GM21619 (cell line): ENCODE measurements around the gene SBF2.
"Not testable (repeated sequence)": the region's sequence is repeated elsewhere in the genome, so short reads cannot be mapped to it uniquely, and the experiment has no call there.

Source experiments
- ATAC-seq: cut with Tn5 transposase; IDR thresholded peaks from one replicate; pipeline ENCODE4 v1.9.1; 2021; ENCODE audit not compliant: unreplicated experiment

SBF2 gene

DNA sequence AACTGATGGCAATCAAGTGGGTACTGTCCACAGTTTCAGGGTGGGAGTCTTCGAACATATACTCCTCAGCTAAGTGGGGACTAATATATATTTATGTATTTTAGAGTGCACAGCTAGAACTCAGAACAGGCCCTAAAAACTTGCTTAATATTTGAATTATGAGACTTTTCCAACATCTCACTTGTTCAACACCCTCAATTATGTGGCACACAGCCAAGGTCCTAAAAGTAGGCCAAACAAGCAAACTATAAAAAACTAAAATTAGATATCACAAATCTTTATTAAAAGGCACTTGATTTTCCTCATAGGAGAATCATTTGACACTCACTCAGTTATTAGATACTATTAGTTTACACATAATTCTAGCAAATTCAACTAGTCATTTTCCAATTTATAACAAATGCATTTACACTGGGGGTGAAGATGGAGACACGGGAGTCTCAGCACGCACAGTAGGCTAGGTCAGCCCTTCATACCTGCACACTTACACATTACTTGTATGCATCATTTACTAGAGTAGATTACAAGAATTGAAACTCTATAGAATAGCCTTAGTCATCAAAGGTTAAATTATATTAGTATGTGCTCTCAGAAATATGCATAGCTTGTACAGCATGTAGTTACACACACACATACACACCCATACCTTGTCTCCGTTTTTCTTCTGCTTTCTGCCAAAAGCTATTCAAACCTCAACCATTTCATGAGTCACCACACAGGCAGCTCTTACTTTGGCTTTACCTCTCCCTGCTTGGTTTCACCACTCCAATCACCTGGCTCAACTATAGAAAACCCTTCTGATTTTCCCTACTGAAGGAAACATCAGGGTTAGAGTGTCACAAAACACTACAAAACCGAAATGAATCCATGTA lies 171.5 kb downstream of the SBF2 start:
- no peak for ATAC-seq

- ATAC-seq = no peak
Observed at GRCh38 chr11:10118865-10119264, 175.2 kb downstream of the SBF2 start.

GRCh38 chr11:10117709-10118351 lies 176.2 kb downstream of the SBF2 start:
- no peak for ATAC-seq

- no peak for ATAC-seq
Observed at GRCh38 chr11:10116588-10116987, 177.4 kb downstream of the SBF2 start.

DNA sequence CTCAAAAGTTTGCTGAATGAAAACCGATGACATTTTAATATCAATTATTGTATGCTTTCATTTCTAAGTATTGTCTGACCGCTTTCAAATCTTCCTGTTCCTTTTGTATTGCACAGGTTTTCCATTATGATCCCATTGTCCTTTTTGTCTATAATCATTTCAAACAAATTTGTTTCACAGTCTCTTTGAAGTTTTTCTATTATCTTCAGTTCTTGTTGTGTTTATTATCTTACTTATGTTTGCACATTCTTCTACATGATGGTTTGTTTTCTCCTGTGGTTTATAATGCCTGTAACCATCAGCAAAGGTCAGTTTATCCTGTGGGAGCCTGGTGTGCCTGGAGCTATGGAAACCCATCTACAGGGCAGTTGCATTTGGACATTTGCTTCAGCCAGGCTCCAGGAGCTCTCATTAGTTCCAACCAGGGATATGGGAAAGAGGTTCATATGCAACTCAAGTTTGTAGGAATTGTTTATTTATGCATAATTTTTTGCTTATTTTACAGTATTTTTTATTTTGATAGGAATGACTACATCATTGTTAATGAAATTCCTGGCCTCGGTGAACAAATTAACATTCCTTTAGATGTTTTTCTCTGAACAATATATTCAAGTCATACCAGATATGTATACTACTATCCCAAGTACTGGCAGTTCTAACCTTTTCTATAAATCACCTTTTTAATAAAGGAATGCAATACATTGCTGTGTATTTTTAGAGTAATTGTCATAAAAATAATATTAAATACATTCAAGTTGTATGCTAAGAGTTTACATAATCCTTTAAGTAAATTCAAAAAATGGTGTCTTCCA lies 179.2 kb downstream of the SBF2 start:
- ATAC-seq = no peak

GRCh38 chr11:10113852-10114251 lies 180.2 kb downstream of the SBF2 start:
- ATAC-seq = no peak

- ATAC-seq = no peak
Observed at GRCh38 chr11:10109806-10110205, 184.2 kb downstream of the SBF2 start.

DNA sequence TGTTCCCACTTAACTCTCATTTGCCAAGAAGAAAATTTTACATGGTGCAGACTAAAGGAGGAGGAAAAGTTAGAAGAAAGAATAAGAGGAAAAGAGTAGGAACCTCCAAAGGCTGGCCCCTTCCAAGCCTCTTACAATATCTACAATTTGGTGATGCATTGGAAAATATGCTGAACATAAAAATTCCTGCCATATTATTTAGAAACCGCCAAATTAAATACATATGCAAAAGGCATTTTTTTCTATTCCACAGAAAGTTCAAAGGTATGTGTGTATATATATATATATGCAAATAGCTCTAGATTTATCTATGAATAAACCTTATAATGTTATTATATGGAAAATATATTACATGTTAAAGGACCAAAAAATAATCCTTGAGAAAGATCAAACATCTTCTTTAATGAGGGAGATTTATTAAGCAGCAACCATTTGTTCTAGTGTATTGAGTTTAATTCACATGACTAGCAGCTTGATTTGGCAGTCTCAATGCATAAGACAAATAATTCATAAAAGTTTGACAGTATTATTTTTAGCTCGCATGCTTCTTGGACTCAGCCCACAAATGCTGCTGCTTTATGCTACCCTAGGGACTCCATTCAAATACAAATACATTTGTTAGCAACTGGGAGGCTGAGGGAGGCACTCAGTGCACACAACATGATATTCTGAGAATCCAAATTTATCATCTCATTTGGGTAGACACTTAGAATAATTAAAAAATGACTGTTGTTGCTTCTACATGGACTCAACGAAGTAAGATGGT lies 184.9 kb downstream of the SBF2 start:
- ATAC-seq = no peak

GRCh38 chr11:10107497-10107896 lies 186.5 kb downstream of the SBF2 start:
- no peak for ATAC-seq

DNA sequence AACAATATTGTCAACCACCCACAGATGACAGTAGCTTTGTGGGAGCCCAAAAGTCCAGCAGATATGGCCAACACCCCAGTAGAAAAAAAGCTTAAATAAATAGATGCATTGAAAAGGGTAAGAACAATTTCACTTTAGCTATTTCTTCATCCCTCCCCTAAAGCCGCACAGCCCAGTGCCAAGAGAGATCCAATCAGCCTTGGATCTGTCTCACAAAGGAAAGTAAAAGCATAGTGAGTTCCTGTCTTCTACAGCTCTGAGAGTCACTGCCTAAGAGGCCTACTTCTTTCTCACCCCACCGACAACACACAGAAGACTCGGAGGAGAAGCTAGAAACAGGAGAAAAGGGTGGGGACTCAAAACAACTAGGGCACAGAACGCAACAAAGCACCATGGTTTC lies 196.4 kb downstream of the SBF2 start:
- no peak for ATAC-seq

DNA sequence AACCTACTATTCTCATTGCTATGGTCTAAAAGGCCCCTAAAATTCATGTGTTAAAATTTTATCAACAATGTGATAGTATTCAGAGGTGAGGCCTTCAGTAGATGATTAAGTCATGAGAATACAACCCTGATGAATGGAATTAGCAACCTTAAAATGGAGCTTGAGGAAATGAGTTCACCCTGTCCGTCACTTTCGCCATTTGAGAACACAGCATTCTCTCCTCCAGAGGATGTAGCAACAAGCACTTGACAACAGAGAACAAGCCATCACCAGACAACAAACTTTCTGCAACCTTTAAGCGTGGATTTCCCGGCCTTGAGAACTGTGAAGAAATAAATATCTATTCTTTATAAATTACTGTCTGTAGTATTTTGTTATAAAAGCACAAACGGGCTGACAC lies 197.0 kb downstream of the SBF2 start:
- no peak for ATAC-seq

DNA sequence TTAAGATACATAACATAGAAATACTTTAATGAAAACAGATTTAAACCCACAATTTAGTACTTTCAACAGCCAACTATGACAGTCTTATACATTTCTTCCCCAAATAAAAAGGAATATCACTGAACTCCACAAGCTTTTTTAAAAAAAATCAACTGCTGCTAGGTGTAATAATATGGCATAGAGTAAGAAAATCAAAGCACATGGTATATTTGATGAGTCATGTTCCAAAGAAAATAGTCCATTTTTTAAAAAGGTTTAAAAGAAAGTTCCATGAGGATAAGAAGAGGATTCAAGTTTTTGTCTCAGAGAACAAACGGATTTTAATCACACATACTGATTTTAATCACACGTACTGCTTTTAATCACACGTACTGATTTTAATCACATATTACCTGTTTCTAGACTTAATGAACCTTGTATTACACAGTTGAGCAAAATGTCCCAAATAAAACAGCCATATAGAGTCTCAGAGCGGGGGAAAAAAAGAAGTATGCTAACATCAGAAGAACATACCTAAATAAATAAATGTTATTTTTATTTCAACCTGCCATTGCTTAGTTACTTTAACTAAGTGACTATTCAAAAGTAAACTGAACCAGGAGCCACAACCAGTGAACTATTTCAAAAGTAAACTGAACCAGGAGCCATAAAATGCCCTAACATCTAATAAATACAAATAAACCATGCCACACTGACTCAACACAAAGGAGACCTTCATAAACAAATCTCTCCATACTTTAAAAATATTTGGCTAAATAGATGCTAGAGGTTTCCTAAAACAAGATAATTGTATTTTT lies 198.4 kb downstream of the SBF2 start:
- ATAC-seq = no peak

GRCh38 chr11:10092426-10092825 lies 201.6 kb downstream of the SBF2 start:
- ATAC-seq = no peak

DNA sequence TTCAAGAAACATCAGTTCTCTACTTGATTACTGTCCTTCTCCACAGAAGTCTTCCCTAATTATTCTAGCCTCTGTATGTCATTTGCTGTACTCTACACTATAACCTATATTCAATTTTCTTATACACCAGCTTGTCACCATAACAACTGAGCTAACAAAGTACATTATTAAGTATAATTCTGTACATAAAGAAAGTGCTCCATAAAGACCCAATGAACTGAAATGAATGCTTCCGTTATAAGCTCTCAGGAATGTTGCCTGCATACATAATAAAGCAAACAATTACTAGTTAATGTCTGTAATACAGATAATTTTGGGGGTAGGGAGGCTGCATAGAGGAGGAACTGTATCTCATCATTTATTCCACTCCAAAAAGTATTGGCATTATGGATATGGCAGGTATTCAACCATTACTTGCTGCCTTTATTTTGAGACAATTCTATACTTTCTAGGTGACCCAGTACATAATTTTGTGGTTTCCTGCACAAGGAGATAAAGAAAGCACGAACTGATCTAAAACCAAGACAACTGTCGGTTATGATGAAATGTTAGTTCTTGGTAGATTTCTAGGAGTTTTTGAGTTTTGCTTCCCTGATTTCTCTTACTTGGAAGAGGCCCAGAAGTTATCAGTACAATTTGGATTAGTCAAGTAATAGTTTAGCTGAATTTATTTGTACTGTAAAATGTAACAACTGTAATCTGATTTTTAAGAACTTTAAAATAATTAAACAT lies 202.5 kb downstream of the SBF2 start:
- no peak for ATAC-seq

DNA sequence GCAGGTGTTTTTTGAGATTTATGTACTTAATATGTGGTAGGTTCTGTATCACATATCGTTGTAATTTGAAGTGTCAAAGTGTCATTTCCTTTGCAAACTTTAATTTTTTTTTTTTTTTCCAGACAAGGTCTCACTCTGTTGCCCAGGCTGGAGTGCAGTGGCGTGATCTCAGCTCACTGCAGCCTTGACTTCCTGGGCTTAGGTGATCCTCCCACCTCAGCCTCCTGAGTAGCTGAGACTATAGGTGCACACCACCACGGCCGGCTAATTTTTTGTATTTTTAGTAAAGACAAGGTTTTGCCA lies 206.1 kb downstream of the SBF2 start:
- not testable (repeated sequence) for ATAC-seq

DNA sequence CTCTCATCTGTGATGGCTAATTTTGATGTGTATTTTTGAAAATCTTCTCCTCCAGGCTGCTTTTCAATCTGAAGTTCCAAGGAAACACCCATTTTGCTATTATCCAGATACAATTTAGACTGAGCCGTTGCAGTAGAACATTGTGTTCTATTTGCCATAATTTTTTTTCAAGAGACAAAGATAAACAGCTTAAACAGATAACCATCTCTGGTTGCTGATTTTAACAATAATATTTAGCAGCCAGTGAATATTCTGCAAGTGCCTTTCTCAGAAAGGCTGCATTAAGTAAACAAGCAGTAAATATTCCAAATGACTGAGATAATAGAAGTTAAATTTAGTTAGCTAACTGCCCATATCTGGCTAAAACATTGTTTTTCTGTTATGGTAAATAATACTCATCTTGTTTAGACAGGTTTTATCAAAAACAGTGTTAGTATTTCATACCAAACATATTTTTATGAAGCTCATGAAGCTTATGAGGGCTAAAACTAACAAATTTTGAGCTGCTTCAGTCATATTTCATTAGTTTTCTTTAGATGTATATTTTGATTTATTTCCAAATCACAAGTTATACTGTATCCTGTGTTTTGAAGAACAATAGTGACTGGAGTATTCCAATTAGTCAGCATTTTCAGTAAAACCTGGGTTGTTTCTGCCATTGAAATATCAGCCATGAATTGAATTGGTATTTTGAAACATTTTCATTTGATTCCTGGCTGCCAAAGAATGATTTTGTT lies 206.7 kb downstream of the SBF2 start:
- ATAC-seq = no peak

GRCh38 chr11:10080138-10080537 lies 213.9 kb downstream of the SBF2 start:
- no peak for ATAC-seq

DNA sequence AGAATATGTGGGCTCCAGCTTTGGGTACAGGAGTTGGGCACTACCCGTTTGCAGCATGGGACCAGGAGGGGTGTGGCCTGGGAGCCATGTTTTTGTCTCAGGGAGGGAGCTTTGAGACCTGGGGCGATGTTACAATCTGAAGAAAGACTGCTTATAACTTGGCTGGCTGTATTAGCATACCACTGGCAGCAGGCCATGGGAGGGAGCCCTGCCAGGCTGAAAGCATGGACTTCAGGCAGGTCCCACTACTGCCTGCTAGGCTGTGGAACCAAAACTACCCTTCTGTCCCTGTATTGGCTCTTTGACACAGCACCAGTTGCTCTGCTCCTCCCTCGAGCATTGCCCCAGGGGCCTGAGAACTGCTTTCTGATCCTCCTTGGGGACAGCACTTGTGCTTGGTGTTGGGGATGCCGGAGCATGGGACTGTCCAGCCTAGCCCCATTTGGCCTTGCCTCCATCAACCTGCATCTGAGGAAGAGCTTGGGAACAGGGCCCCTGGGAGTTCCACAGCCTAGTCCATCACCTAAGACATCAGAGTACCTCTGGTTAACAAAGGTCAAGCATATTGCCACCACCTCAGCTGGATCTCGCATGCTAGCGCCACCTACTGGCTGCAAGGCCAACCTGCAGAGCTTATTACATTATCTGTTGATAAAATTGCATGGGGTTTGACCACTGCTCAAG lies 217.4 kb downstream of the SBF2 start:
- peak; percentile 57 for ATAC-seq
